Chondrocyte (in vitro differentiated cells): ENCODE measurements around the gene GNAT1. TPM values are rescaled to one million over a fixed set of nuclear protein-coding genes. Genes with fewer than 3 reads are reported as not detected.

ENCODE experiments used
- DNase-seq: peaks from one replicate; pipeline ENCODE4 v3.0.0; 2021; ENCODE audit warnings: mixed read lengths, low spot score
- H3K27ac Mint-ChIP-seq: one replicate; pipeline ENCODE4 v1.8.0; 2021; ENCODE audit warnings: mild to moderate bottlenecking, moderate library complexity, mixed read lengths; ENCODE audit not compliant: unreplicated experiment
- H3K27me3 Mint-ChIP-seq: 2 replicates; pipeline ENCODE4 v1.8.0; 2021; ENCODE audit warnings: low read depth, mixed read lengths
- H3K36me3 Mint-ChIP-seq: 2 replicates; pipeline ENCODE4 v1.8.0; 2021; ENCODE audit warnings: low read depth, mixed read lengths
- H3K4me1 Mint-ChIP-seq: 2 replicates; pipeline ENCODE4 v1.8.0; 2021; ENCODE audit warnings: low read depth, mild to moderate bottlenecking, mixed read lengths
- H3K4me3 Mint-ChIP-seq: one replicate; pipeline ENCODE4 v1.8.0; 2021; ENCODE audit warnings: mild to moderate bottlenecking, moderate library complexity, mixed read lengths; ENCODE audit not compliant: unreplicated experiment
- H3K9me3 Mint-ChIP-seq: 2 replicates; pipeline ENCODE4 v1.8.0; 2021; ENCODE audit warnings: low read depth, mixed read lengths
- CTCF ChIP-seq: fragments of 200-600 bp; sonication (generic); IDR thresholded peaks from 2 replicates; pipeline ENCODE4 v1.5.0; 2021; ENCODE audit warnings: antibody characterized with exemption, mild to moderate bottlenecking, moderate library complexity
- microRNA-seq: library from miRNA; unstranded; fragments of <30 nt; microRNA quantifications from one replicate; pipeline ENCODE4 v1.2.0, GENCODE V29; 2020; ENCODE audit warnings: borderline number of aligned reads
- total RNA-seq: library from RNA; stranded (reverse); gene quantifications from 3 replicates; pipeline ENCODE4 v1.2.1, GENCODE V29; 2021

GNAT1 gene
- total RNA-seq, 1 donor from 2014 or later: not detected

- Mint-ChIP-seq H3K4me3 (peak overlapping the region; percentile 61), H3K4me1 (peaks cover 79% of the 10 kb centered on the region), H3K36me3 (peaks cover 5% of the 10 kb centered on the region), H3K9me3 (no peaks in the 10 kb centered on the region), H3K27ac (peak overlapping the region; percentile 98), H3K27me3 (no peaks in the 10 kb centered on the region)
- no peak for DNase-seq
- TF ChIP-seq CTCF: no peak
These were observed 53.9 kb downstream of the GNAT1 start for GRCh38 chr3:50245251-50245745.

GRCh38 chr3:50245831-50246516 lies 54.6 kb downstream of the GNAT1 start:
- no peaks in the 10 kb centered on the region for H3K27me3 Mint-ChIP-seq
- H3K4me3 Mint-ChIP-seq: peak overlapping the region; percentile 61
- H3K9me3 Mint-ChIP-seq: no peaks in the 10 kb centered on the region
- H3K4me1 Mint-ChIP-seq: peaks cover 83% of the 10 kb centered on the region
- peak; percentile 96 for DNase-seq
- peaks cover 5% of the 10 kb centered on the region for H3K36me3 Mint-ChIP-seq
- TF ChIP-seq CTCF: peak; percentile 100
- H3K27ac Mint-ChIP-seq: peak overlapping the region; percentile 98

GRCh38 chr3:50246517-50246954 lies 55.1 kb downstream of the GNAT1 start:
- TF ChIP-seq CTCF: peak; percentile 61
- Mint-ChIP-seq H3K9me3 (no peaks in the 10 kb centered on the region), H3K4me3 (peak overlapping the region; percentile 61), H3K27me3 (no peaks in the 10 kb centered on the region), H3K27ac (peak overlapping the region; percentile 98), H3K4me1 (peaks cover 83% of the 10 kb centered on the region), H3K36me3 (peaks cover 8% of the 10 kb centered on the region)
- DNase-seq: peak; percentile 96

Small RNA genes within 50 kb of the gene (microRNA-seq; reads per million reads assigned to microRNA genes)
- gene MIR566: not detected
- not detected for gene MIR5787

Other genes starting within 250 kb of the GNAT1 start
- gene RBM5, start 102.7 kb upstream of the GNAT1 start, total RNA-seq: 119 to 147 TPM (median 127 TPM) in 3 replicates
- gene SEMA3F, start 36.3 kb upstream of the GNAT1 start, total RNA-seq: 18.7 to 37.5 TPM (median 36.7 TPM) in 3 replicates
- gene SLC38A3, start 13.7 kb downstream of the GNAT1 start, total RNA-seq: 1.00 to 1.9 TPM (median 1.2 TPM) in 3 replicates
- 388 to 444 TPM (median 443 TPM) in 3 replicates for gene GNAI2, start 44.6 kb downstream of the GNAT1 start, total RNA-seq
- 9.6 to 16.4 TPM (median 14.9 TPM) in 3 replicates for gene SEMA3B, start 77.5 kb downstream of the GNAT1 start, total RNA-seq
- gene LSMEM2, start 87.5 kb downstream of the GNAT1 start, total RNA-seq: not detected in 3 replicates
- gene IFRD2, start 100.8 kb downstream of the GNAT1 start, total RNA-seq: 38.9 to 54.4 TPM (median 44.0 TPM) in 3 replicates
- gene HYAL3, start 107.8 kb downstream of the GNAT1 start, total RNA-seq: 5.3 to 6.9 TPM (median 5.4 TPM) in 3 replicates
- 10.9 to 16.0 TPM (median 12.9 TPM) in 3 replicates for gene NAA80, start 107.8 kb downstream of the GNAT1 start, total RNA-seq
- 0.22 to 0.65 TPM (median 0.26 TPM) in 3 replicates for gene HYAL1, start 112.0 kb downstream of the GNAT1 start, total RNA-seq
- 31.3 to 37.0 TPM (median 36.8 TPM) in 3 replicates for gene HYAL2, start 131.1 kb downstream of the GNAT1 start, total RNA-seq
- 15.3 to 18.6 TPM (median 17.0 TPM) in 3 replicates for gene TUSC2, start 136.6 kb downstream of the GNAT1 start, total RNA-seq
- gene RASSF1, start 149.2 kb downstream of the GNAT1 start, total RNA-seq: 17.3 to 22.4 TPM (median 21.8 TPM) in 3 replicates
- gene ZMYND10, start 154.1 kb downstream of the GNAT1 start, total RNA-seq: 0.41 to 2.0 TPM (median 1.1 TPM) in 3 replicates
- 19.8 to 26.9 TPM (median 21.7 TPM) in 3 replicates for gene NPRL2, start 159.2 kb downstream of the GNAT1 start, total RNA-seq
- gene CYB561D2, start 159.3 kb downstream of the GNAT1 start, total RNA-seq: 18.2 to 29.4 TPM (median 19.5 TPM) in 3 replicates
- 45.8 to 51.8 TPM (median 50.4 TPM) in 3 replicates for gene TMEM115, start 167.9 kb downstream of the GNAT1 start, total RNA-seq